K562 (cell line): ENCODE measurements around the gene HPD. TPM values are rescaled to one million over a fixed set of nuclear protein-coding genes. Genes with fewer than 3 reads are reported as not detected.
A peak's percentile ranks its signal among the peaks of the same experiment; 100 is the strongest.
"Not testable (repeated sequence)": the region's sequence is repeated elsewhere in the genome, so short reads cannot be mapped to it uniquely, and the experiment has no call there.

ENCODE experiments used
- ATAC-seq: fragments of 200-7000 bp; cut with Tn5 transposase; 3 replicates; pipeline ENCODE4 v1.9.1; 2020; ENCODE audit warnings: moderate library complexity
- BruUV-seq: library from RNA; stranded (reverse); fragments of 400-500 nt; replicated peaks from 2 replicates; lab custom pipeline; 2021; lab: Mats Ljungman, UMichigan
- CTCF ChIA-PET: fragments of 300-600 bp; formaldehyde crosslinking; extraction: SDS; loops from one replicate; lab custom pipeline; 2021; ENCODE audit warnings: low intra/inter-chr PET ratio; lab: Yijun Ruan, JAX
- POLR2A ChIA-PET: fragments of 300-600, 350-650 bp; sonication (Branson Sonifier 250); formaldehyde crosslinking; extraction: SDS; loops from one replicate; lab custom pipeline; 2021; ENCODE audit warnings: antibody characterized with exemption, inconsistent platforms; lab: Yijun Ruan, JAX
- DNase-seq, 4 experiments: peaks; one replicate each; pipeline versions ENCODE4 v3.0.0 to v3.0.0-alpha.2; 2011 to 2018; ENCODE audit warnings: low spot score in 3 of 4, mixed read lengths in 3 of 4; ENCODE audit errors: extremely low read depth in 1 of 4
- FAIRE-seq: peaks from 2 replicates; lab custom pipeline; 2011; peaks lifted over from hg19 to GRCh38; lab: Jason Lieb, UNC
- H2AFZ ChIP-seq: 2 replicates; pipeline ENCODE4 v1.6.0; 2011; ENCODE audit warnings: low read depth, low read length, control low read depth, inconsistent platforms
- H3K27ac ChIP-seq: fragments of 200-600 bp; 3 replicates; pipeline ENCODE4 v1.8.0; 2011; ENCODE audit warnings: low read depth, mild to moderate bottlenecking, control low read depth, inconsistent platforms, low read length, moderate library complexity, mixed read lengths; ENCODE audit errors: extremely low read depth
- H3K27me3 ChIP-seq, 2 experiments: fragments of 300-600 bp in 1 of 2; 2 replicates in 1 of 2; 3 replicates in 1 of 2; pipeline versions ENCODE4 v1.6.0 to v1.8.0; 2011; ENCODE audit warnings: inconsistent platforms in 2 of 2, low read length in 2 of 2, mild to moderate bottlenecking in 1 of 2, mixed read lengths in 1 of 2, moderate library complexity in 1 of 2; ENCODE audit not compliant: control insufficient read depth in 2 of 2, insufficient read depth in 2 of 2
- H3K36me3 ChIP-seq: fragments of 300-600 bp; 3 replicates; pipeline ENCODE4 v1.8.0; 2011; ENCODE audit warnings: mild to moderate bottlenecking, low read length, inconsistent platforms; ENCODE audit not compliant: control insufficient read depth, insufficient read depth
- H3K4me1 ChIP-seq, 2 experiments: fragments of 200-600 bp in 1 of 2; replicated peaks in 1 of 2; 2 replicates in 1 of 2; 3 replicates in 1 of 2; pipeline versions ENCODE4 v1.5.1 to v1.8.0; 2011; ENCODE audit warnings: inconsistent platforms in 2 of 2, low read length in 2 of 2, mild to moderate bottlenecking in 1 of 2, mixed read lengths in 1 of 2, moderate library complexity in 1 of 2; ENCODE audit not compliant: control insufficient read depth in 2 of 2, insufficient read depth in 2 of 2
- H3K4me2 ChIP-seq: 2 replicates; pipeline ENCODE4 v1.6.1; 2011; ENCODE audit warnings: low read length, control low read depth, inconsistent platforms, mixed read lengths; ENCODE audit not compliant: insufficient read depth
- H3K4me3 ChIP-seq: fragments of 200-600 bp; sonication (generic), shearing (Covaris generic); 2 replicates; pipeline ENCODE4 v1.5.1; 2016; ENCODE audit warnings: control low read depth, inconsistent platforms
- H3K79me2 ChIP-seq: fragments of 200-600 bp; 3 replicates; pipeline ENCODE4 v1.8.0; 2011; ENCODE audit warnings: low read length, inconsistent platforms; ENCODE audit not compliant: control insufficient read depth, insufficient read depth
- H3K9ac ChIP-seq, 2 experiments: 2 replicates each; pipeline versions ENCODE4 v1.6.0 to v1.6.1; 2011; ENCODE audit warnings: low read depth in 2 of 2, low read length in 2 of 2, control low read depth in 1 of 2, inconsistent platforms in 1 of 2, mild to moderate bottlenecking in 1 of 2, mixed read lengths in 1 of 2; ENCODE audit not compliant: insufficient read depth in 1 of 2
- H3K9me1 ChIP-seq: one replicate; pipeline ENCODE4 v1.6.0; 2011; ENCODE audit warnings: inconsistent platforms, mild to moderate bottlenecking, low read length, moderate library complexity; ENCODE audit not compliant: control insufficient read depth, insufficient read depth
- H3K9me3 ChIP-seq: replicated peaks from 2 replicates; pipeline ENCODE4 v1.5.1; 2011; ENCODE audit warnings: low read depth, low read length, inconsistent platforms; ENCODE audit not compliant: control insufficient read depth, insufficient read depth
- H4K20me1 ChIP-seq: replicated peaks from 2 replicates; pipeline ENCODE4 v1.6.1; 2011; ENCODE audit warnings: low read length, inconsistent platforms, mixed read lengths; ENCODE audit not compliant: control insufficient read depth, insufficient read depth
- BCOR ChIP-seq: fragments of 450-650 bp; IDR thresholded peaks from 2 replicates; pipeline ENCODE4 v1.6.1; 2016
- C11orf30 ChIP-seq: fragments of 450-650 bp; IDR thresholded peaks from 2 replicates; pipeline ENCODE4 v1.6.1; 2016; ENCODE audit warnings: low read depth, mild to moderate bottlenecking
- KDM1A ChIP-seq, 2 experiments: fragments of 450-650 bp; IDR thresholded peaks; 2 replicates each; pipeline ENCODE4 v1.6.1; 2016; ENCODE audit warnings: mild to moderate bottlenecking in 2 of 2
- RBM25 ChIP-seq: fragments of 200-400 bp; formaldehyde crosslinking; IDR thresholded peaks from 2 replicates; pipeline ENCODE4 v1.6.1; 2018; ENCODE audit warnings: low read length, low read depth, moderate library complexity; ENCODE audit not compliant: severe bottlenecking
- SIRT6 ChIP-seq: IDR thresholded peaks from one replicate; pipeline ENCODE4 v1.6.1; 2012; ENCODE audit warnings: low read depth, mild to moderate bottlenecking, control low read depth, inconsistent platforms, low read length, moderate library complexity
- ZBTB7A ChIP-seq: IDR thresholded peaks from 2 replicates; pipeline ENCODE4 v1.6.1; 2011; ENCODE audit warnings: low read depth, mild to moderate bottlenecking, low read length, moderate library complexity, borderline replicate concordance; ENCODE audit not compliant: control insufficient read depth
- ZNF316 ChIP-seq: fragments of 450-650 bp; IDR thresholded peaks from 2 replicates; pipeline ENCODE4 v1.6.1; 2016
- ZNF696 ChIP-seq: fragments of 250-450 bp; sonication (Bioruptor Pico); conservative IDR thresholded peaks from 2 replicates; pipeline ENCODE4 v1.4.0; 2020; ENCODE audit warnings: mild to moderate bottlenecking, moderate library complexity
- WGBS: fragments of 100-300 bp; shearing (Covaris generic); methylation state at CpG from one replicate; pipeline ENCODE4 v1.1.6; 2016; ENCODE audit warnings: low coverage, mixed read lengths; ENCODE audit not compliant: insufficient coverage; ENCODE audit errors: missing lambda C conversion rate; 5-methylcytosine and 5-hydroxymethylcytosine counted together
- in situ Hi-C: fragments of 300-500 bp; cut with MboI; formaldehyde crosslinking; loops from 4 replicates; pipeline ENCODE4 v1.15.0; 2018; ENCODE audit warnings: inconsistent platforms, mixed read lengths
- intact Hi-C: fragments of 100-400 bp; cut with micrococcal nuclease; formaldehyde crosslinking; loops from 2 replicates; pipeline ENCODE4 v1.14.2; 2022
- polyA plus RNA-seq, 8 experiments: library from polyadenylated mRNA; depleted of rRNA in 4 of 8; stranded (reverse) in 5 of 8; unstranded in 3 of 8; fragments of >200 nt; fragmentation: Nextera tagmentation in 2 of 8; fragmentation: Illumina TruSeq in 1 of 8; extraction: Ambion mirVana in 2 of 8; extraction: Trizol in 1 of 8; gene quantifications; 2 replicates each; pipeline versions ENCODE4 v1.2.1 to v1.2.3, GENCODE V29; 2011 to 2014; ENCODE audit warnings: inconsistent platforms in 1 of 8, missing spikeins in 1 of 8
- total RNA-seq, 7 experiments: library from RNA; depleted of rRNA in 6 of 7; stranded (reverse); fragments of >200 nt in 6 of 7; fragmentation: Illumina TruSeq in 2 of 7; extraction: Trizol in 2 of 7; gene quantifications; 2 replicates each; pipeline versions ENCODE4 v1.2.1 to v1.2.3, GENCODE V29; 2011 to 2021; ENCODE audit warnings: low replicate concordance in 1 of 7

HPD gene
- total and polyA plus RNA-seq, 9 of the 15 experiments (the other 6 are each of a cell fraction or from before 2014, with no cell fraction given) = 0.06 to 0.29 (median 0.07) TPM; not detected in 4

GRCh38 chr12:121857322-121858246 lies 1.1 kb downstream of the HPD start:
- intact Hi-C loops = no loop called here
- Histone ChIP-seq H3K9me1 (no peaks in the 10 kb centered on the region), H3K79me2 (no peaks in the 10 kb centered on the region), H4K20me1 (no peaks in the 10 kb centered on the region), H3K36me3 (no peaks in the 10 kb centered on the region), H3K9ac (peak overlapping the region in 1 of 2 experiments; percentile 67; a peak in 2 of 4 replicates), H3K4me1 (peaks cover 8 to 14% of the 10 kb centered on the region in 2 experiments; a peak in 4 of 5 replicates), H3K9me3 (no peaks in the 10 kb centered on the region), H3K27ac (no peak overlapping the region), H3K4me3 (no peak overlapping the region), H3K4me2 (no peak overlapping the region), H3K27me3 (peaks cover 0 to 8% of the 10 kb centered on the region in 2 experiments; a peak in 1 of 5 replicates), H2AFZ (no peak overlapping the region)
- no TSS peak for BruUV-seq
- TF ChIP-seq SIRT6 (no peak), BCOR (peak; percentile 75), C11orf30 (peak; percentile 55), KDM1A (IDR thresholded peaks at IDR 0.05) (peak; percentile 34 to 61; a peak in 2 of 4 replicates), RBM25 (peak; percentile 60), ZNF316 (peak; percentile 84), ZBTB7A (peak; percentile 81), ZNF696 (no peak)
- 41% methylated on average over 9 of the region's 11 CpGs for WGBS
- ATAC-seq = peak; percentile 13; the same call in 1 of the 3 replicates
- POLR2A ChIA-PET = no interaction called here
- CTCF ChIA-PET = no interaction called here
- in situ Hi-C loops = no loop called here
- no peak for FAIRE-seq
- peak in 1 of 4 experiments; percentile 24 for DNase-seq

- CTCF ChIA-PET = not testable (repeated sequence)
- WGBS = 0% methylated on average over 2 of the region's 3 CpGs
Observed at GRCh38 chr12:121852392-121852791, 6.3 kb downstream of the HPD start.

More at GRCh38 chr12:121852392-121852791, 6.3 kb downstream of the HPD start:
- H3K9me1 ChIP-seq, H3K27ac ChIP-seq, H3K79me2 ChIP-seq, ATAC-seq, H3K4me2 ChIP-seq, H2AFZ ChIP-seq, H3K9ac ChIP-seq, DNase-seq, H4K20me1 ChIP-seq, H3K27me3 ChIP-seq, intact Hi-C loops, H3K36me3 ChIP-seq, in situ Hi-C loops, BruUV-seq, FAIRE-seq, H3K9me3 ChIP-seq, H3K4me3 ChIP-seq: not testable (repeated sequence)
- POLR2A ChIA-PET = interaction anchor here (0.6 to 1.4 kb wide), 2 partner anchors 10 to 12 kb away, joined by 3 read pairs; no protein-coding TSS in a partner anchor
- peaks cover 0 to 12% of the 10 kb centered on the region in 2 experiments; a peak in 3 of 5 replicates for H3K4me1 ChIP-seq
